OCI-LY7 (cell line): ENCODE measurements around the gene KNSTRN.

Experiments
- CTCF ChIP-seq: fragments of 200-600 bp; sonication (generic); conservative IDR thresholded peaks from 2 replicates; pipeline ENCODE4 v1.5.1; 2014; ENCODE audit warnings: mild to moderate bottlenecking, antibody characterized with exemption, low read length, moderate library complexity, mixed read lengths
- EZH2phosphoT487 ChIP-seq: fragments of 200-600 bp; sonication (generic); IDR thresholded peaks from 2 replicates; pipeline ENCODE4 v1.6.1; 2018; ENCODE audit warnings: low read depth, borderline replicate concordance, mild to moderate bottlenecking, mixed run types, antibody characterized with exemption, low read length, moderate library complexity, mixed read lengths

GRCh38 chr15:40349163-40349562 lies 33.4 kb upstream of the KNSTRN start:
- TF ChIP-seq CTCF (no peak), EZH2phosphoT487 (no peak)
